Stimulated activated effector memory CD8-positive, alpha-beta T cell treated with anti-CD3 and anti-CD28 coated beads, Interleukin-12 subunit alpha, Interleukin-12 subunit beta, amount 100 ng/mL, for 72 hours (primary cell): ENCODE measurements around the gene LPAR5.

ENCODE experiments used
- ATAC-seq: fragments of 150-1000 bp; cut with Tn5 transposase; 2 replicates; pipeline ENCODE4 v1.10.0; 2021
- DNase-seq, 2 donors: peaks; one replicate each; pipeline ENCODE4 v3.0.0; 2021 to 2022; ENCODE audit warnings: low spot score in 2 of 2
- H3K27ac Mint-ChIP-seq: one replicate; pipeline ENCODE4 v1.8.0; 2022; ENCODE audit warnings: mild to moderate bottlenecking, mixed read lengths
- H3K36me3 Mint-ChIP-seq: one replicate; pipeline ENCODE4 v1.8.0; 2022; ENCODE audit warnings: mild to moderate bottlenecking, mixed read lengths
- H3K4me1 Mint-ChIP-seq: one replicate; pipeline ENCODE4 v1.8.0; 2022; ENCODE audit warnings: mixed read lengths
- H3K4me3 Mint-ChIP-seq: one replicate; pipeline ENCODE4 v1.8.0; 2022; ENCODE audit warnings: mild to moderate bottlenecking, mixed read lengths
- H3K9me3 Mint-ChIP-seq: one replicate; pipeline ENCODE4 v1.8.0; 2022; ENCODE audit warnings: mixed read lengths

LPAR5 gene

DNA sequence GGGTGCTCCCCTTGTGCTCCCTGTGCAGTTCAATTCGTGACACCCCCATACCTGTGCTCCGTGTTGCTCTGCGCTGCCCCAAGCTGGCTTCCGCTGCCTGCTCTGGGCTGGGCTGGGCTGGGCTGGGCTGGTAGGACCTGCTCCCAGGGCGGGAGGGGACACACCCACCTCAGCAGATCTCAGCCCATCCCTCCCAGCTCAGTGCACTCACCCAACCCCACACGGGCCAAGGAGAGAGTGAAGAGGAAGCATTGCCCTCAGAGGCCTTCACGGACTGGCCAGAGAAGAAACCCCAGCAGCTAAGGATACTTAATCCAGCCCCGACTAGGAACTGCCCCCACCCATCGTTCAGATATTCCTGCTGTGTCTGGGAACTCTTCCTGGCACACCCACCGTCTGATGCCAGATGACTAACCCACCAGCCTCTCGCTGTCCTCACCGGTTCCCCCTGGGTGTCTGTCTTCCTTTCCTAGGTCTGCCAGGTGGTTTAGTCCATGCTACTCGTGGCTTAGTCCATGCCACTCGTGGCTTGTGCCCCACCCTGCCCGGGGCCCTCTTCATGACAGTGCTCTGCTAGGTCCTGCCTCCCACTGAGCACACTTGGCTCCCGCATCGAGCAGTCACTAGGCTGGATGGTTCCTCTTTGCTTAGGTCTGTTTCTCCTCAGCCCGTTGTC is at the start of gene LPAR5:
Gene LPAR5 (minus strand): TSS at position 104 of the 676 bp plus-strand sequence. CDS start 14,711 bp downstream, outside the sequence.
- Mint-ChIP-seq H3K4me3 (peak within 1 kb of the TSS; percentile 82), H3K36me3 (peaks cover 20% of the 10 kb centered on the region), H3K4me1 (peaks cover 54% of the 10 kb centered on the region), H3K9me3 (no peaks in the 10 kb centered on the region), H3K27ac (peak within 1 kb of the TSS; percentile 96)
- ATAC-seq (peak; percentile 85), DNase-seq (peak in 1 of 2 donors; percentile 60)

DNA sequence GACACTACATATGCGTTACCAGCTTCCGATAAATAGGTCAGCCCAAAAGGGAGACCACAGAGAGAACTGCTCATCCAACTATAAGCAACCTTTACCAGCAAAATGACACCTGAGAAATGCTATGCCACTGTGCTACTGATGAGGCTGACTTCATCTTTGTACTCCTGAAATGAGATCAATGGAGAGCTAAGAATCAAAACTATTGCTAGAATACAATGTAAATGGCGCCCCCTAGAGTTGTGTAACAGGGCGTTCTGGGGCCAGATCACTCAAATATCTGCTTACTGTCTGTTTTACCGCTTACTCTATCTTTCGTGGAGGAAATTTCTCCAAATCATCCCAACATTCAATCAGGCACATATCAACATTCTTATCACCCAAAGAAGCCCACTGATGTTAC is 48.9 kb upstream of the LPAR5 start:
- Mint-ChIP-seq H3K36me3 (peaks cover 100% of the 10 kb centered on the region), H3K27ac (peak overlapping the region; percentile 71), H3K4me1 (peaks cover 50% of the 10 kb centered on the region), H3K9me3 (no peaks in the 10 kb centered on the region), H3K4me3 (peak overlapping the region; percentile 19)
- ATAC-seq, result peak; percentile 52
- peak; percentile 40 to 70 for DNase-seq

- DNase-seq, result no peak
These were observed 41.2 kb upstream of the LPAR5 start for GRCh38 chr12:6676962-6677361.

GRCh38 chr12:6672143-6672542 is 36.4 kb upstream of the LPAR5 start:
- Mint-ChIP-seq H3K4me1 (no peaks in the 10 kb centered on the region), H3K27ac (peak overlapping the region; percentile 79), H3K36me3 (peaks cover 100% of the 10 kb centered on the region), H3K9me3 (no peaks in the 10 kb centered on the region), H3K4me3 (no peak overlapping the region)
- DNase-seq (no peak), ATAC-seq (no peak)

More at GRCh38 chr12:6676962-6677361, 41.2 kb upstream of the LPAR5 start:
- Mint-ChIP-seq H3K9me3 (no peaks in the 10 kb centered on the region), H3K36me3 (peaks cover 100% of the 10 kb centered on the region), H3K4me3 (no peak overlapping the region), H3K4me1 (no peaks in the 10 kb centered on the region), H3K27ac (no peak overlapping the region)
- no peak for ATAC-seq

DNA sequence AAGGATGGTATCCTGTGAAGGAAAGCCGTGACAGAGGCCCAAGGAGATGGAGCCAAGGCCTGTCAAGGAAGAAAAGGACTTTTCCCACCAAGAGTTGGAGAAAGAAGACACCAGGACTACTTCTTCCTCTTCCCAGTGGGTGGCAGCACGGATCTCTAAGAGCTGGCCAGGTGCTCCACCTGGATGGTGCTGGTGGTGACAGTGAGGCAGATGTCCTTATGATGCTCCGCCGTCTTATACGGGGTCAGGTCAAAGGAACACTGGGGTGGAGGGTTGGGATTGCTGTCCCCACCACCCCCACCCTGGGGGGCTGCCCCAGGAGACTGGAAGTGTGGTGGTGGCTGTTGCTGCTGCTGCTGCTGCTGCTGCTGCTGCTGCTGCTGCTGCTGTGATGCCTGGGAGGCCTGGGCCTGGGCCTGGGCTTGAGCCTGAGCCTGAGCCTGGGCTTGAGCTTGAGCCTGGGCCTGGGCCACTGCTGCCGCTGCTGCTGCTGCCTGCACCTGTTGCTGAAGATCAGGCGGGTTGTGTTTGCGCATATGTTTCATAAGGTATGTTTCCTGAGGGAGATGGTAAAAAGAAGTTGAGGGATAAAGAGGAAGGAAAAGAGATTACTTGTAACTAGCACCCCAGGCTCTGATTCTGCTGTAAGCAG is 31.9 kb upstream of the LPAR5 start:
- no peak overlapping the region for H3K4me3 Mint-ChIP-seq
- no peak for ATAC-seq
- no peak for DNase-seq
- no peaks in the 10 kb centered on the region for H3K9me3 Mint-ChIP-seq
- H3K36me3 Mint-ChIP-seq, result peaks cover 93% of the 10 kb centered on the region
- peak overlapping the region; percentile 61 for H3K27ac Mint-ChIP-seq
- peaks cover 13% of the 10 kb centered on the region for H3K4me1 Mint-ChIP-seq

DNA sequence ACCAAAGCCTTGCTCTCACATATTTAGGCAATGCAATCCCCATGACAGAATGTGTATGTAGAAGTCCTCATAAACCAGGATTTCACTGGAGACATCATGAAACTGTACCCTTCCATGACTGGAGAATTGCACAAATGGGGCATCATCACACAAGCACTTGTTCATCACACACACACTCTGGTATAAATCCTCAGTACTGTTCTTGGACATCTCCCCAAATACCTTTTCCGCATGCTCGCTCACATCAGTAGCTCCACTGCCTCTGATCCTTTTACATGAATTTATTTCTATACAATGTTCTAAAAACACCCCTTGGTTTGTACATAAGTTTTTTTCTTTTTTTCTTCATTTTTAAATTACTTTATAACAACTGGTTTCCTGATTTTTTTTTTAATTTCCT is 30.5 kb upstream of the LPAR5 start:
- Mint-ChIP-seq H3K4me3 (no peak overlapping the region), H3K36me3 (peaks cover 80% of the 10 kb centered on the region), H3K9me3 (no peaks in the 10 kb centered on the region), H3K4me1 (peaks cover 24% of the 10 kb centered on the region), H3K27ac (peak overlapping the region; percentile 26)
- DNase-seq (no peak), ATAC-seq (no peak)

GRCh38 chr12:6664902-6665301 is 29.1 kb upstream of the LPAR5 start:
- Mint-ChIP-seq H3K27ac (no peak overlapping the region), H3K4me1 (peaks cover 24% of the 10 kb centered on the region), H3K9me3 (no peaks in the 10 kb centered on the region), H3K36me3 (peaks cover 68% of the 10 kb centered on the region), H3K4me3 (no peak overlapping the region)
- DNase-seq (no peak), ATAC-seq (no peak)

- no peaks in the 10 kb centered on the region for H3K9me3 Mint-ChIP-seq
- peak within 1 kb of the TSS; percentile 87 for H3K4me3 Mint-ChIP-seq
- ATAC-seq (peak; percentile 100), DNase-seq (peak; percentile 77 to 96)
- peaks cover 35% of the 10 kb centered on the region for H3K4me1 Mint-ChIP-seq
- H3K27ac Mint-ChIP-seq, result peak within 1 kb of the TSS; percentile 95
- peaks cover 68% of the 10 kb centered on the region for H3K36me3 Mint-ChIP-seq
These were observed 27.4 kb upstream of the LPAR5 start, which contains the start of gene ING4 for GRCh38 chr12:6662906-6663742. Gene ING4 (minus strand): TSS chr12:6663119. CDS start chr12:6663101, 18 bp downstream.

GRCh38 chr12:6662602-6662905 is 26.8 kb upstream of the LPAR5 start:
- Mint-ChIP-seq H3K27ac (peak overlapping the region; percentile 95), H3K4me1 (peaks cover 36% of the 10 kb centered on the region), H3K36me3 (peaks cover 68% of the 10 kb centered on the region), H3K9me3 (no peaks in the 10 kb centered on the region), H3K4me3 (peak overlapping the region; percentile 87)
- peak; percentile 45 for ATAC-seq
- no peak for DNase-seq

DNA sequence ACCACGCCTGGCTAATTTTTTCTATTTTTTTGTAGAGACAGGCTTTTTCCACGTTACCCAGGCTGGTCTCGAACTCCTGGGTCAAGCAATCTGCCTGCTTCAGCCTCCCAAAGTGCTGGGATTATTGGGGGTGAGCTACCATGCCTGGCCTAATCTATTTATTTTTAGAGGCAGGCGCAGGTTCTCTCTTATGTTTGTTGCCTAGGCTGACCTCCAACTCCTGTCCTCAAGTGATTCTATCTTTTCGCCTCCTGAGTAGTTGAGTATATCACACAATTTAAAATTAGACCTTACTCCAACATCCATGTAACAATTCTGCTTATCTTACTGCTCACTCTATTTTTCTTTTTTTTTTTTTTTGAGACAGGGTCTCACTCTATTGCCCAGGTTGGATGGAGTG is 18.2 kb upstream of the LPAR5 start:
- no peak for DNase-seq
- peaks cover 92% of the 10 kb centered on the region for H3K36me3 Mint-ChIP-seq
- H3K4me3 Mint-ChIP-seq, result no peak overlapping the region
- peaks cover 10% of the 10 kb centered on the region for H3K4me1 Mint-ChIP-seq
- no peaks in the 10 kb centered on the region for H3K9me3 Mint-ChIP-seq
- H3K27ac Mint-ChIP-seq, result no peak overlapping the region
- no peak for ATAC-seq

DNA sequence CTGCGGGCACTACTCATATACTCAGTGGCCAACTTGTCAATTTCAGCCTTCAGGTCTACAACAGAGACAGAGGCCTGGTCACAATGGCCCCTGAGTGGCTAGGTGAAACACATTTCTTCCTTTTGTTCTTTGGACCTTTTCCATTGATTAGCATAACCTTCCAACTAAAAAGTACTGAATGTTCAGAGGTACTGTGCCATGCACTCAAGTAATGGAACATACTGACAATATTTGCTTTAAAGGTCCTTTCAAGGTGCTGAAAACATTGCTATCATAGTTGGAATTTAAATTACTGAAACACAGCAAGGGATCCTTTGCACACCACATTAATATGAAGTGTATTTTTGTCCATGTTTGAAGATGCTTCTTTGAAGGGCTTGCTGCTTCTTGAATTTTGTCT is 17.6 kb upstream of the LPAR5 start:
- no peaks in the 10 kb centered on the region for H3K9me3 Mint-ChIP-seq
- H3K4me1 Mint-ChIP-seq, result peaks cover 4% of the 10 kb centered on the region
- DNase-seq (no peak), ATAC-seq (no peak)
- no peak overlapping the region for H3K27ac Mint-ChIP-seq
- H3K36me3 Mint-ChIP-seq, result peaks cover 90% of the 10 kb centered on the region
- no peak overlapping the region for H3K4me3 Mint-ChIP-seq

- peak overlapping the region; percentile 52 for H3K27ac Mint-ChIP-seq
- H3K4me1 Mint-ChIP-seq, result peaks cover 6% of the 10 kb centered on the region
- DNase-seq, result no peak
- H3K4me3 Mint-ChIP-seq, result no peak overlapping the region
- H3K9me3 Mint-ChIP-seq, result no peaks in the 10 kb centered on the region
- no peak for ATAC-seq
- H3K36me3 Mint-ChIP-seq, result peaks cover 88% of the 10 kb centered on the region
These were observed 16.6 kb upstream of the LPAR5 start for GRCh38 chr12:6652391-6652790.

DNA sequence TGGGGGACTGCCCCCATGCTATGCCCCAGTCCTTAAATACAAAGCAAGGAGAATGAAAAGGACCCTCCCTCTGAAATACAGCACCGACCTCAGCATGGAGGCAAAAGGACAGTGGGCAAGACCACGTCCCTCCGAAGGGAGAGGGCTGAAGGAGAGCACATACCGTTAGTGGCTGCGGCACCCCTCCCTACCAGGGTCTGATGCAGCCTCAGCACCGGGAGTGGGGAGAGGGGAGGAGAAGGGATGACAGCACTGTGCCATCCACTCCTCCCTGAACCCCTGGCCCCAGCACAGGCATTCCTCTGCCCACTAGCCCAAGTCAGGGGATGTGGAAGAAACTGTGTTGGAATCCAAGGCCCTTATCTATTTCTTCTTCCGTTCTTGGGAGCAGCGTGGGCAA is 15.1 kb upstream of the LPAR5 start:
- H3K27ac Mint-ChIP-seq, result no peak overlapping the region
- peaks cover 16% of the 10 kb centered on the region for H3K4me1 Mint-ChIP-seq
- no peak overlapping the region for H3K4me3 Mint-ChIP-seq
- ATAC-seq (no peak), DNase-seq (no peak)
- H3K9me3 Mint-ChIP-seq, result no peaks in the 10 kb centered on the region
- H3K36me3 Mint-ChIP-seq, result peaks cover 82% of the 10 kb centered on the region

DNA sequence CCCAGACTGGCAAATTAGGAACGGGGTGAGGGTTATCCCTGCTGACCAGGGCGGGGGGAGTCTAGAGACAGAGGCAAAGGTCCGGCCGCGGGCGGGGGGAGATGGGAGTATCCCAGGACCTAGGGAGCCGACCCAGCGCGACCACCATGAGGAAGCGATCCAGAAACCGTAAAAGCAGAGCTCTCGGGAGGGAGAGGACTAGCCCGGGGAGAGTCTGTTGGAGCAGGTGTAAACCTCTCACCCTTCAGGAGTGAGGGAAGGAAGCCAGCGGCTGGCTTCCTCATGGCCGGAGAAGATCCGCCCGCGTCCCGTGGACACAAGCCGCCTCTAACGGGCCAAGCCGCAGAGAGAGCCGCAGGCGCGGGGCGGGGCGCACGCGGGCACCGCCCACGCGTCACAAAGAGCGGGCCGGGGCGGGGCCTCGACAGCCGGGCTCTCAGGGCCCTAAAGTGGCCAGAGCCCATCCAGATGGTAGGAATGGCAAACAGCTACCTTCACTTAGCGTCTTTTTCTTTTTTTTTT is 11.4 kb upstream of the LPAR5 start, which contains the start of gene ACRBP:
Gene ACRBP (minus strand): TSS at position 350 of the 522 bp plus-strand sequence. CDS start 66 bp downstream, at position 284.
- DNase-seq, result no peak
- H3K27ac Mint-ChIP-seq, result peak within 1 kb of the TSS; percentile 79

More for the DNA sequence above, 11.4 kb upstream of the LPAR5 start, which contains the start of gene ACRBP:
- peak; percentile 61 for ATAC-seq
- peaks cover 52% of the 10 kb centered on the region for H3K36me3 Mint-ChIP-seq
- H3K4me1 Mint-ChIP-seq, result peaks cover 22% of the 10 kb centered on the region
- H3K9me3 Mint-ChIP-seq, result peaks cover 7% of the 10 kb centered on the region
- H3K4me3 Mint-ChIP-seq, result peak within 1 kb of the TSS; percentile 64
